ENCODE measurements around the gene IQCN.
A peak's percentile ranks its signal among the peaks of the same experiment; 100 is the strongest.

IQCN gene

GRCh38 chr19:18308051-18308947 is 34.0 kb upstream of the IQCN start:
- peaks cover 5% of the 10 kb centered on the region; the same call in 1 of the 2 replicates for H3K4me1 ChIP-seq (ENCODE audit: control insufficient read depth, insufficient read depth, low read length)
- no peak overlapping the region for H3K4me3 ChIP-seq (ENCODE audit: low read depth, low read length)
- no peaks in the 10 kb centered on the region for H3K9me3 ChIP-seq (ENCODE audit: control insufficient read depth, insufficient read depth, low read depth, low read length)
- CTCF ChIA-PET = interaction anchor here (1.4 kb wide), 1 partner anchor 29 kb away, joined by 6 read pairs; no protein-coding TSS in a partner anchor
- H3K27ac ChIP-seq (ENCODE audit: extremely low read depth, low read depth, low read length) = no peak overlapping the region
- H3K36me3 ChIP-seq (ENCODE audit: control insufficient read depth in 2 of 2, insufficient read depth in 1 of 2, low read length in 2 of 2) = peaks cover 7 to 73% of the 10 kb centered on the region in 2 experiments; a peak in 2 of 3 replicates
- TF ChIP-seq ZNF354C (tag by site-specific recombination; IDR thresholded peaks at IDR 0.05; ENCODE audit: borderline replicate concordance, low read depth) (no peak), ZNF23 (tag by site-specific recombination; IDR thresholded peaks at IDR 0.05; ENCODE audit: borderline replicate concordance) (no peak), GLIS2 (tag by site-specific recombination; IDR thresholded peaks at IDR 0.05) (peak; percentile 9; the same call in 1 of the 2 replicates), ZIC2 (tag by site-specific recombination; IDR thresholded peaks at IDR 0.05) (0 out of 2 replicates have a peak, but pooled peaks have one; percentile 7)
- POLR2A ChIA-PET = interaction anchor here (1.7 kb wide), 1 partner anchor 27 kb away, joined by 7 read pairs; the partner anchor contains the start of gene JUND

GRCh38 chr19:18307271-18307681 is 33.0 kb upstream of the IQCN start:
- Histone ChIP-seq H3K27ac (ENCODE audit: extremely low read depth, low read depth, low read length) (no peak overlapping the region), H3K4me1 (ENCODE audit: control insufficient read depth, insufficient read depth, low read length) (peaks cover 5% of the 10 kb centered on the region; the same call in 1 of the 2 replicates), H3K9me3 (ENCODE audit: control insufficient read depth, insufficient read depth, low read depth, low read length) (no peaks in the 10 kb centered on the region), H3K36me3 (ENCODE audit: control insufficient read depth in 2 of 2, insufficient read depth in 1 of 2, low read length in 2 of 2) (peaks cover 3 to 63% of the 10 kb centered on the region in 2 experiments; a peak in 1 of 3 replicates), H3K4me3 (ENCODE audit: low read depth, low read length) (no peak overlapping the region)
- POLR2A ChIA-PET = interaction anchor here (0.9 kb wide), 2 partner anchors 14 to 26 kb away, joined by 3 to 7 read pairs; partner anchors contain the start of gene JUND
- no peak for TF ChIP-seq ZNF157 (tag by site-specific recombination; IDR thresholded peaks at IDR 0.05)
- peak; percentile 98 for TF ChIP-seq ZNF140 (tag by site-specific recombination; IDR thresholded peaks at IDR 0.05)
- TF ChIP-seq PRDM4 (tag by site-specific recombination; IDR thresholded peaks at IDR 0.05) = no peak
- TF ChIP-seq ZSCAN4 (tag by site-specific recombination; IDR thresholded peaks at IDR 0.05) = no peak
- no peak for TF ChIP-seq ZNF132 (tag by site-specific recombination; IDR thresholded peaks at IDR 0.05; ENCODE audit: borderline replicate concordance)
- TF ChIP-seq ZBTB26 (tag by site-specific recombination; optimal IDR thresholded peaks at IDR 0.05) = no peak
- CTCF ChIA-PET = interaction anchor here (0.6 to 1.1 kb wide), 3 partner anchors 20 to 122 kb away, joined by 3 read pairs; no protein-coding TSS in a partner anchor

- H3K9me3 ChIP-seq (ENCODE audit: control insufficient read depth, insufficient read depth, low read depth, low read length) = no peaks in the 10 kb centered on the region
- ChIA-PET CTCF (interaction anchor here (0.6 to 1.1 kb wide), 4 partner anchors 21 to 122 kb away, joined by 3 to 4 read pairs (median 3); no protein-coding TSS in a partner anchor), POLR2A (interaction anchor here (0.9 kb wide), 2 partner anchors 14 to 25 kb away, joined by 3 to 7 read pairs; partner anchors contain the start of gene JUND)
- peaks cover 5% of the 10 kb centered on the region; the same call in 1 of the 2 replicates for H3K4me1 ChIP-seq (ENCODE audit: control insufficient read depth, insufficient read depth, low read length)
- H3K36me3 ChIP-seq (ENCODE audit: control insufficient read depth in 2 of 2, insufficient read depth in 1 of 2, low read length in 2 of 2) = peaks cover 3 to 59% of the 10 kb centered on the region in 2 experiments; a peak in 1 of 3 replicates
- no peak overlapping the region for H3K4me3 ChIP-seq (ENCODE audit: low read depth, low read length)
- no peak overlapping the region for H3K27ac ChIP-seq (ENCODE audit: extremely low read depth, low read depth, low read length)
- TF ChIP-seq PRDM1 (tag by site-specific recombination; IDR thresholded peaks at IDR 0.05) = no peak
- no peak for TF ChIP-seq ZNF785 (tag by site-specific recombination; IDR thresholded peaks at IDR 0.05)
- TF ChIP-seq ZNF18 (tag by site-specific recombination; IDR thresholded peaks at IDR 0.05) = no peak
- no peak for TF ChIP-seq BCL6B (tag by site-specific recombination; IDR thresholded peaks at IDR 0.05)
- TF ChIP-seq ZNF24 (tag by site-specific recombination; IDR thresholded peaks at IDR 0.05) = no peak
- no peak for TF ChIP-seq ZNF146 (tag by site-specific recombination; IDR thresholded peaks at IDR 0.05)
- TF ChIP-seq ZNF776 (tag by site-specific recombination; IDR thresholded peaks at IDR 0.05; ENCODE audit: borderline replicate concordance) = no peak
- no peak for TF ChIP-seq ZFP69B (tag by site-specific recombination; IDR thresholded peaks at IDR 0.05)
- no peak for TF ChIP-seq ZSCAN30 (tag by site-specific recombination; IDR thresholded peaks at IDR 0.05)
Measured at GRCh38 chr19:18306888-18307260, 32.6 kb upstream of the IQCN start.
